Pulmonary artery endothelial cell (primary cell): ENCODE data around the gene GSPT1. TPM values are rescaled to one million over a fixed set of nuclear protein-coding genes. Genes with fewer than 3 reads are reported as not detected.
A peak's percentile ranks its signal among the peaks of the same experiment; 100 is the strongest.
"Not testable (repeated sequence)": the region's sequence is repeated elsewhere in the genome, so short reads cannot be mapped to it uniquely, and the experiment has no call there.

Source experiments
- DNase-seq: peaks from one replicate; pipeline ENCODE4 v3.0.0-alpha.2; 2011; ENCODE audit warnings: low read depth, low spot score
- total RNA-seq: library from RNA; depleted of rRNA; stranded (reverse); fragments of >200 nt; gene quantifications from 2 replicates; pipeline ENCODE4 v1.2.3, GENCODE V29; 2014

GSPT1 gene
- total RNA-seq, 1 donor from 2014 or later, result 63.0 TPM

GRCh38 chr16:11857161-11857560 is 58.6 kb downstream of the GSPT1 start:
- no peak for DNase-seq

GRCh38 chr16:11852092-11852809 is 63.5 kb downstream of the GSPT1 start:
- DNase-seq, result no peak

- peak; percentile 71 for DNase-seq
Observed at GRCh38 chr16:11851294-11852091, 64.3 kb downstream of the GSPT1 start, which contains the start of gene RSL1D1. RSL1D1 (minus strand) TSS chr16:11851542; CDS start chr16:11851512, 30 bp downstream.

- no peak for DNase-seq
Observed at GRCh38 chr16:11848842-11849241, 66.9 kb downstream of the GSPT1 start.

GRCh38 chr16:11844499-11844898 is 71.3 kb downstream of the GSPT1 start:
- no peak for DNase-seq

- DNase-seq, result no peak
Observed at GRCh38 chr16:11843861-11844260, 71.9 kb downstream of the GSPT1 start.

GRCh38 chr16:11843206-11843605 is 72.5 kb downstream of the GSPT1 start:
- DNase-seq, result no peak

- no peak for DNase-seq
Observed at GRCh38 chr16:11841026-11841425, 74.7 kb downstream of the GSPT1 start.

- DNase-seq, result no peak
Observed at GRCh38 chr16:11836650-11837244, 79.0 kb downstream of the GSPT1 start.

GRCh38 chr16:11835891-11836649 is 79.7 kb downstream of the GSPT1 start:
- no peak for DNase-seq

- no peak for DNase-seq
Observed at GRCh38 chr16:11835309-11835708, 80.4 kb downstream of the GSPT1 start.

GRCh38 chr16:11833951-11834695 is 81.6 kb downstream of the GSPT1 start:
- DNase-seq, result no peak

- DNase-seq, result no peak
Observed at GRCh38 chr16:11828696-11829095, 87.1 kb downstream of the GSPT1 start.

GRCh38 chr16:11825520-11826165 is 90.1 kb downstream of the GSPT1 start:
- not testable (repeated sequence) for DNase-seq

- DNase-seq, result no peak
Observed at GRCh38 chr16:11824362-11824761, 91.4 kb downstream of the GSPT1 start.

GRCh38 chr16:11823645-11824044 is 92.1 kb downstream of the GSPT1 start:
- not testable (repeated sequence) for DNase-seq

- no peak for DNase-seq
Observed at GRCh38 chr16:11819798-11820197, 96.0 kb downstream of the GSPT1 start.

GRCh38 chr16:11818970-11819369 is 96.8 kb downstream of the GSPT1 start:
- DNase-seq, result not testable (repeated sequence)
